ENCODE data around the gene MAST2.

DNA sequence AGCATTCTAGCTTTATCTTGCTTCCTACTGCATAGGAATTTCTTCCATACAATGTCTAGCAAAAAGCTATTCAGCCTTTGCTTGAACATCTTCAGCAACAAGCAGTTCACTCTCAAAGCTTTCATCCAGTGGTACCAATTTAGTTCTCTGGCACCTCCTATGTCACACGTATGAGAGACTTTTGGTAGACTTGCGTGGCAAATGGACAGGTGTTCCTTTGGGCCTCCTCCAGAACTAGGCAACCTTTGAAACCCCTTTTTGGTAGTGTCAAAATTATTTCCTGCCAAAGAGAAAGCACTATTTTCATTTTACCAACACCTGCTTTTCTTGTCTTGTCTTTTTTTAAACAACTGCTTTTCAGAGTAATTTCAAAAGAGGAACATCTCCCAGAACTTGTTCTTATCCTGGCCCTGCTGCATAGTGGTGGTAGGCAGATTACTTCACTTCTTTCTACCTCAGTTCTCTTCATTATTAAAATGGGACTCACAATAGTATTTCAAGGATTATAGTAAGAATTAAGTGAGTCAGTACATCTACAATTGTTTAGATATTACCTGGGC lies 122.4 kb downstream of the MAST2 start:
- TF ChIP-seq CTCF (IDR thresholded peaks at IDR 0.05), result no peak
- TF ChIP-seq POLR2A (IDR thresholded peaks at IDR 0.05), result no peak

Measured in lower leg skin (tissue), 3 donors.